HG02642 (cell line): Measurements from ENCODE around the gene PDZD7.
A peak's percentile ranks its signal among the peaks of the same experiment; 100 is the strongest.

Experiments used
- ATAC-seq: cut with Tn5 transposase; IDR thresholded peaks from one replicate; pipeline ENCODE4 v1.9.1; 2021; ENCODE audit warnings: mild to moderate bottlenecking; ENCODE audit not compliant: unreplicated experiment, poor library complexity

PDZD7 gene

GRCh38 chr10:101031128-101031795 is at the start of gene PDZD7, which contains the start of gene SFXN3:
Gene PDZD7 (minus strand): TSS chr10:101031129. CDS start chr10:101030219, 910 bp downstream.
Gene SFXN3 (plus strand): TSS chr10:101031234. CDS start chr10:101034695, 3,461 bp downstream.
- ATAC-seq, result peak; percentile 95

GRCh38 chr10:101079874-101080273 is 48.9 kb upstream of the PDZD7 start:
- no peak for ATAC-seq

- no peak for ATAC-seq
Observed at GRCh38 chr10:101076630-101077029, 45.7 kb upstream of the PDZD7 start.

DNA sequence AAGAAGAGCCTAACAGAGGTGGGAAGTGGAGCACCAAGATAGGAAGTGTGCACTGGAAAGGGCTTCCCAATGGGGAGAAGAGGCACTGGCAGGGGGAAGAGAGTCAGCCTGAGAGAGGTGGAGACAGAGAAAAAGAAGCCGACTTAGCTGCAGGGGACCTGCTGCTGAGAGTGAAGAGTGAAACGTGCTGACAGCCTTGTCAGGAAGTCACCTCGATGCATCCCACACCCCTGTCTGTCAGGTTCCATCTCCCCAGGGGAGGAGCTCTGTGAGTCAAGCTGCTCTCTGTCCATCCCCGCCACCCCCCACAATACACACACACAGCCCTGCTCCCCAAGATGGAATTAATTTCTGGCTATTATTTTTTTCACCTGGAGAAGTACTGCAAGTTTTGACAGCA is 44.8 kb upstream of the PDZD7 start:
- no peak for ATAC-seq

GRCh38 chr10:101073631-101074030 is 42.7 kb upstream of the PDZD7 start:
- ATAC-seq, result no peak

GRCh38 chr10:101072923-101073322 is 42.0 kb upstream of the PDZD7 start:
- ATAC-seq, result no peak

- ATAC-seq, result no peak
Observed at GRCh38 chr10:101071885-101072433, 41.0 kb upstream of the PDZD7 start.

DNA sequence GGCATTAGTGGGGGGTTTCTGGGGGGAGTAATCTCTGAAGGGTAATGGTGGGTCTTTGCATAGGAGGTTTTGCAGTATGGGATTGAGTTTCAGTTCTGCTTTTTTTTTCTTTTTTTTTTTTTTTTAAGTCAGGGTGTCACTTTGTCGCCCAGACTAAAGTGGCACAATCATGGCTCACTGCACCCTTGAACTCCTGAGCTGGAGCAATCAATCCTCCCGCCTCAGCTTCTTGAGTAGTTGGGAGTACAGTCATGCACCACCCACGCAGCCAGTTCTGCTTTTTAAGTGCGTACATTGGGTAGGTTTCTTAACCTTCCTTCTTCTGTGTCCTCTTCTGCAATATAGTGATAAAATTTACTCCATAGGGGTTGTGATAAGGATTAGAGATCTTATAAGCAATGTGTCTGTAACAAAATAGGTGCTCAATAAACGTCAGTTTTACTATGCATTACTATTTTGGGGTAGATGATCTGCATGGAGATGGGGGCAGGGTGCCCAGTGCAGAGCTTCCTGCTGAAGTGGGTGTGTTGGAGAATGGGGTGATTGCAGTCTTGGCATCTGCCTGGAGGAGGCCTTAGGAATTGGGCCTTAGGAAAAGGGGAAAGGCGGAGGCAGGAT is 40.4 kb upstream of the PDZD7 start:
- no peak for ATAC-seq

DNA sequence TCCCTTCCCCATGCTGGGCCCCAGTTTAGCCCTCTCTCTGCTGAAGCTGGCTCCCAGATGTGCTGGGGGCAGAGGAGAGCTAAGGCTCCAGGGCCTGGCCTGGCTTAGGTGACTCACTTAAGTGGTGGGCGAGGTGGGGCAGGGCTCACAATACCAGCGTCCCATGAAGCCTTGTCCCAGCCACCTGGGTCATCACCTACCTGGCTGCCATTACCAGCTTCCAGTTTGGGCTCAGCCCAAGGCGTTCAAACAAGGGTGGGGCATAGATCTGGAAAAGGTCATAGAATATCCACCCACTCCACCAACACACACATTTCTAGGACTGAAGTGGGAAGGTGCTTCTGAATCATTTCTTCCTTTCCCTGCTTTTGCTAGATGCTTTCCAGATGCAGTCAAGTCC is 39.2 kb upstream of the PDZD7 start:
- no peak for ATAC-seq

GRCh38 chr10:101069441-101069840 is 38.5 kb upstream of the PDZD7 start:
- ATAC-seq, result no peak

DNA sequence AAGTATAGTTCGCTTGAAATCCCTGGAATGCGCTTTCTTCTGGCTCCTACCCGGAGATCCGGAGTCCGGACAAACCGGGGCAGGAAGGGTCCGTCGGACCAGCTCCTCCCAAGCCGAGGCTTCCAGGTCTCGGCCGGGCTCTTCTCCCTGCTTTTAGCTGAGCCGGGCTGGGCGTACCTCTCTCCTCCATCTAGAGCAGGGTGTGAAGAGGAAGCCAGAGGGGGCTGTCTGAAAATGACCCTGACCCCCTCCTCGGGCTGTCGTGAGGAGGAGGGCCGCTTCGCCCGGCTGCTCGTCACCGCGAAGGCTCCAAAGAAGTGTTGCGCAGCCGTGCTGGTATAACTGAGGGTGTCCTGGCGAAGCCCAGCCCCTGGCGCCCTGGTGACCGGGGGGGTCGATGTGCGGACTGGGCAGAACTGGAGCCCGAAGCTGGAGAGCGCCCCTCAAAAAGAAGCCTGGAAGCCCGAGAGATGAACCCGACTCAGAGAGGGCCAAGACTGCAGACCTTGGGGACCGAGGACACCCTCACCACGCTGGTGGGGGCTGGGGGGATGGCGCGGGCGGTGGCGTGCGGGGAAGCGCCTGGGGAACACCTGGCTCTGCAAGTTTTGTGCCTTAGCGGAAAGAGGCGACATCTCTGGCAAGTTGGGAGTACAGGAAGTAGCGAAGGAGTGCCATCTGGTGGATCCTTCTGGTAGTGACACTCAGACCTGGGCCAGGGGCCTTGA is 36.6 kb upstream of the PDZD7 start:
- peak; percentile 39 for ATAC-seq

GRCh38 chr10:101066896-101067355 is 36.0 kb upstream of the PDZD7 start:
- no peak for ATAC-seq

- ATAC-seq, result peak; percentile 33
Observed at GRCh38 chr10:101066146-101066895, 35.4 kb upstream of the PDZD7 start.

- ATAC-seq, result no peak
Observed at GRCh38 chr10:101065481-101066145, 34.7 kb upstream of the PDZD7 start.

DNA sequence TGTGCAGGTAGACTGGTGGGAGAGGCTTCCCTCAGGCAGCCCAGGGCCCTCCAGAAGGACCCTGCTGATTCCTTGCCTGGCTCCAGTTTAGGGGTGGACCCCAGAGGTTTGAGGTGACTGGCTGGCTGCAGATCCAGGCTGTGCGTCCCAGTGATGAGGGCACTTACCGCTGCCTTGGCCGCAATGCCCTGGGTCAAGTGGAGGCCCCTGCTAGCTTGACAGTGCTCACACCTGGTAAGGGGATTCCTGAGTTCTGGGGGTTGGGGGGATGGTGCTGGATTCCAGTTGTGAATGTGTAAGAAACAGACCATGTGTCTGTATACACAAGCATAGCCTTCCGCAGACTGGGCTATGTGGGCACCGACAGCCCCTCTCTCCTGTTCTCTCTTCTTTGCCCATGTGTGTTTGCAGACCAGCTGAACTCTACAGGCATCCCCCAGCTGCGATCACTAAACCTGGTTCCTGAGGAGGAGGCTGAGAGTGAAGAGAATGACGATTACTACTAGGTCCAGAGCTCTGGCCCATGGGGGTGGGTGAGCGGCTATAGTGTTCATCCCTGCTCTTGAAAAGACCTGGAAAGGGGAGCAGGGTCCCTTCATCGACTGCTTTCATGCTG is 33.6 kb upstream of the PDZD7 start:
- ATAC-seq, result no peak

DNA sequence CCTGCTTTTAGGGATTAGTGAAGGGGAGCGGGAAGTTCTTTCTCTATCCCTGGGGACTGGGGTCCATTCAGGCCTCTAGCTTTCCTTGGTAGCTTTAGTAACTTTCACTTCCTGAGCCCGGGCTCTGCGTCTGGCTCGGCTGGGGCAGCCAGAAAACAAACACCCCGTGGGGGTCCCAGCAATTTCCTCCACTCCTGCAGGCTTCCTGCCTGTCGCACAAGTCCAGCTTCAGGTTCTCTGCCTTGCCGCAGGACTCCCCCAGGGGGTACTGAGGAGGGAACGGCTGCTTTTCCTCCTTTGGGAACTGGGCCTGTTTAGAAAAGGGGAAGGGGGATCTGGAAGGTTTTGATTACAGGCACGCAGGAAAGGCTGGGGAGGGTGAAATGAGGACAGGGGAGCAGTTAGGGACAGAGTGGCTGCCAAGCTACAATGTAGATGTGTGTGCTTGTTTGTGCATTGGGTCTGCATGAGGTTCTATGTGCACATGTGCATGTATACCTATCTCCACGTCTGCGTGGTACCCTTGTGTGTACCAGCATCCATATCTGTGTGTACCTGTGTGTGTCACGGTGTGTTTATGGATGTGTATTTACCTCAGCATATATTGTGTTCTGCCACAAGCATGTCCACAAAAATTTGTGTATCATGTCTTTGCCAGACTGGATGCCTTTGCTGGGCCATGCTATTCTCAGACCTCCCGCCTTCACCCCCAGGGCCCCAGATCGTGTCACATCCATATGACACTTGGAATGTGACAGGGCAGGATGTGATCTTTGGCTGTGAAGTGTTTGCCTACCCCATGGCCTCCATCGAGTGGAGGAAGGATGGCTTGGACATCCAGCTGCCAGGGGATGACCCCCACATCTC is 32.9 kb upstream of the PDZD7 start:
- no peak for ATAC-seq

GRCh38 chr10:101063050-101063525 is 32.2 kb upstream of the PDZD7 start:
- ATAC-seq, result no peak
